ENCODE measurements around the gene MACF1. TPM values are rescaled to one million over a fixed set of nuclear protein-coding genes. Genes with fewer than 3 reads are reported as not detected.

Gene MACF1
- total RNA-seq, 1 donor = 352 TPM

DNA sequence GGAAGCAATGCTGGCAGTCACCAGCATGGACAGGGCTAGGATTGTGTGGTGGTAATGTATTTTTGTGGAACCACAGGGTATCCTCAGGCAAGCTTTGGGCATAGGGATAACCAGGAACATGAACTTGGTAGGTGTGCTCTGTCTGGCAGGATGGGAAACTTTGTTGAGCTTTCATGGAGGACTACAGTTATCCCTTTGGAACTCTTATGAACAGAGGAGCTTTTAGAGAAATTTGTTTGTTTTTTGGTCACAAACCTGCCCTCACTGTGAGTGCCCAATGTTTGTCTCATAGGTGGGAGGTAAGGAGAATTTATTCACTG, 54.4 kb downstream of the MACF1 start:
- DNase-seq (ENCODE audit: low read depth in 2 of 3, low spot score in 2 of 3) = no peak

DNA sequence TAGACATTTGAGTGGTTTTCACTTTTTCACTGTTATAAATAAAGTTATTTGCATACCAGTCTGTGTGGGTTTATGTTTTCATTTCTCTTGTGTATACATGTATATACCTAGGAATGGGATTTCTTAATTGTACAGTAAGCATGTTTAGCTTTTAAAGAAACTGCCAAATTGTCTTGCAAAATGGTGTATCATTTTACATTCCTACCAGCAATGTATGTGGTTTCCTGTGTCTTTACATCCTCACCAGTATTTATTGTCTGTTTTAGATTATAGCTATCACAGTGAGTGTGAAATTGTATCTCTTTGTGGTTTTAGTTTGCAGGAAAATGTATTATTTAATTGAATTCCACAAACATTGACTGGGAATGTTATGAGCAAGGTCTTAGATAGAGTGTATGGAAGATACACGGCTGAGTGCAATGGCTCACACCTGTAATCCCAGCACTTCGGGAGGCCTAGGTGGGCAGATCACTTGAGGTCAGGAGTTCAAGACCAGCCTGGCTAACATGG, 57.3 kb downstream of the MACF1 start:
- no peak for DNase-seq (ENCODE audit: low read depth in 2 of 3, low spot score in 2 of 3)

DNA sequence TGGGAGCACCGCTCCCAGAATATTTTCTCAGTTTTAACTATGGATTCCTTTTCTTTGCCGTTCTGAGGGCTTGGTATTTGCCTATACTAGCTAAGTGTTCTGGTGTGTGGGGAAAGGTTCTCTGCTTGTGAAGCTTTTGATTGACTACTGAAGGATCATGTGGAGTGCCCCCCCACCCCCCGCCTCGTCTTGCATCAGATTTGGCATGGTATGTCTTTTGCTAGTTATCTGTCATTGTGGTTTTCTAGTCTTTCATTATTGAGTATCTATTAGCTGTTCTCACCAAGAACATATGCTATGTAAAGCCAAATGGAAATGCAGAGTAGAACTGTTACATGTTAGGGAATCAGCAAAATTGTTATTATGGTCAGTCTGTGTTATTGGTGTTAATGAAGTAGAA, 58.3 kb downstream of the MACF1 start:
- no peak for DNase-seq (ENCODE audit: low read depth in 2 of 3, low spot score in 2 of 3)

GRCh38 chr1:39266269-39266668, 61.8 kb downstream of the MACF1 start:
- DNase-seq (ENCODE audit: low read depth in 2 of 3, low spot score in 2 of 3) = peak in 2 of 3 donors; percentile 47 to 54

- no peak for DNase-seq (ENCODE audit: low read depth in 2 of 3, low spot score in 2 of 3)
These were observed 62.3 kb downstream of the MACF1 start for GRCh38 chr1:39266792-39267191.

DNA sequence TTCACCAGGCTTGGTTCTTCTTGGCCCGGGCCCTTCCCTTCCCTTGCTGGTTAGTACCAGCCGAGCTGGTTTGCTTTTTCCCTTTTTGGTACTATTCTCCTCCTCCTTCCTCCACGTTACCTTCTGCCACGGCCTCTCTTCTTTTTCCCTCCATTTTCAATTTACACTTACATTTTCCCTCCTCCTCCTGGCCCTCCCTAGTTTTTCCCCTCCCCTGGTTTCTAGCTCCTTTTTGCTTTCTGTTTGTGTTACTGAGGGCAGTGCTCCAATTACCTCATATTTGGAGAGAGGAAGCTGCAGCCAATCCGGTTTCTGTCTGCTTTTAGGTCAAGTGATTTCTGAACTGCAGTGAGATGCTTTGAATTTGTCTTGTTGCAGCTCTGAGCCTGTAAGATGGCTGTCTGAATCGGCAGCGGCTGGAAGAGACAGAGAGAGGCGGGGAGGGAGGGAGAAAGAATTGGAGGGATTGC, 63.7 kb downstream of the MACF1 start:
- peak in 2 of 3 donors; percentile 36 to 57 for DNase-seq (ENCODE audit: low read depth in 2 of 3, low spot score in 2 of 3)

DNA sequence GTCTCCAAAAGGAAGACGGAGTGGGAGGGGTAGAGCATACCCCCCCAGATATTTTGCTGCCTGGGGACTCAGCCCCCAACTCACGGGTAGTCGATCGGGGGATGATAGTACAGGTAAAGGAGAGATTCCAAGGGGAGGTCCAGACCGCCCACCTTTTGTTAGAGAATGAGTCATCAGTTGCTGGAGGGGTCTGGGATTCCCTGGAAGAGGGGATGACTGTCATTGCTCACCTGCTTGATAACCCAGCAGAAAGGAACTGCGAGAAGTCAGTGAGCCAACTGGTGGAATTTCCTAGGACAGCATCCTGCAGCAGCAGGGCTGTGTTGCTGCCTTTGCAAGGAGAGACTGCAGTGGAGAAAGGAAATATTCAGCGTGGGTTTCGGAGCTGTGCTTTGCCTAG, 64.4 kb downstream of the MACF1 start:
- no peak for DNase-seq (ENCODE audit: low read depth in 2 of 3, low spot score in 2 of 3)

DNA sequence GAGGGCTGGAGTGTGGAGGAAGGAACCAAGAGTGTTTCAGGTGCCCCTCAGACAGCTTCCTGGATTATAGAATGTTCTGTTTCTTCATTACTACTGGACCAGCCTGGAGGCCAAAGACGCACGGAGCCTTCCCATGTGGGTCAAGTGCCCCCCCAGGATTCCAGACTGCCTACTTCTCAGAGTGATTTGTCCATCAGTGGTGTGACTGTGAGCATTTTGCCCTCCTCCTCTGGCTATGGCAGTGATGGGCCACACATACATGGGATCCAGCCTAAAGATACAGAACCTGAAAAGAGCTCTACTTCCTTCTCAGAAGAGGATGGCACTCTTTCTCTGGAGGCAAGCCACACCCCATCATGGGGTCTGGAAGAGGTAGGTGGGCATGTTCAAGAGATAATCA, 64.9 kb downstream of the MACF1 start:
- no peak for DNase-seq (ENCODE audit: low read depth in 2 of 3, low spot score in 2 of 3)

DNA sequence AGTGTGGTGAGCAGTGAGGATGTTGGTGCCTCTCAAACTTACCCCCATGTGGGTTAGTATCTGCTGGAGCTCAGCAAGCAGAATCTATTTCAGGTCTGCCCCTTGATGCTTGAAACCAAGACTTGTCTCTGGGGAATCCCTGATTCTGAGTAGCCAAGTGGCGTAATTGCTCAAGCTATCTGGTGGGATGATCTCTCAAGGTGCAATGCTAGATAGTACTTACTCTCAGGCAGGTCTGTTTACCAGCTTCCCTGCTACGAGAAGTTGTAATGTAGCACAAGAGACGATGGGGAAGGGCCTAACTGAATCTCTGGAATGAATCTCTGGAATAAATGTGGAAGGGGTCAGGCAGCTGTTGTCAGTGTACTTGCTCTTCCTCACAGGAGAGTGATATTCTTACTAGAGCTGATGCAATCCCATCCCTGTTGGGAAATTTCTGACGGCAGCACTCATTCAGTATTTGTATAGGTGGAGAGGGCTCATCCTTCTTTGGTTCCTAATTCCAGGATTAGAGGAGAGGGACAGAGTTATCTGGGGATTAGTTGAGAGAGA, 65.4 kb downstream of the MACF1 start:
- peak in 1 of 3 donors; percentile 17 for DNase-seq (ENCODE audit: low read depth in 2 of 3, low spot score in 2 of 3)

- no peak for DNase-seq (ENCODE audit: low read depth in 2 of 3, low spot score in 2 of 3)
These were observed 65.9 kb downstream of the MACF1 start for GRCh38 chr1:39270368-39270767.

- DNase-seq (ENCODE audit: low read depth in 2 of 3, low spot score in 2 of 3) = no peak
These were observed 67.7 kb downstream of the MACF1 start for GRCh38 chr1:39272027-39272797.

DNA sequence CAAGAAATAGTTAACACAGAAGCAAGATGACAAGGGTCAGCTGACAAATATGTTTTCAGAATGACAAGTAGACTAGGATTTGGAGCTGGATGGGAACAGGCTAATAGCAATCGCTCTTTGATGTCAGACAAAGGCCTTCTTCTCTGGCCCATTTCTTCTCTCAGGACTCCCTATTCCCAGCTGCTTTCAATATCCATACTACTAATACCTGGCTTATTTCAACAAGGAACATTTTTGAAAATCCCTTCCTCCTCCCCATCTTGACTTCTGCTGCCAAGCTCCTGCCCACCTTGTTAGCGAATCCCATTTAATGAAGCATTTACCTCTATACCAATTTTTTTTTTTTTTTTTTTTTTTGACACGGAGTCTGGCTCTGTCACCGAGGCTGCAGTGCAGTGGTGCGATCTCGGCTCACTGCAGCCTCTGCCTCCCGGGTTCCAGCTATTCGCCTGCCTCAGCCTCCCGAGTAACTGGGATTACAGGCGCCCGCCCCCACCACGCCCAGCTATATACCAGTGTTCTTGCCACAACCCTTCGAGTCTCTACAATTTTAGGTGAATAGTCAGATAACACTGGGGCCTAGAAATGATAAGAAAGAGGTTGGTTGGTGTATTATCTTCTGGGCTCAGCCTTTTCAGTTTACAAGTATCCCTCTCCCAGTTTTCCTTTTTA, 68.4 kb downstream of the MACF1 start:
- DNase-seq (ENCODE audit: low read depth in 2 of 3, low spot score in 2 of 3) = no peak

- no peak for DNase-seq (ENCODE audit: low read depth in 2 of 3, low spot score in 2 of 3)
These were observed 71.5 kb downstream of the MACF1 start for GRCh38 chr1:39275836-39276507.

DNA sequence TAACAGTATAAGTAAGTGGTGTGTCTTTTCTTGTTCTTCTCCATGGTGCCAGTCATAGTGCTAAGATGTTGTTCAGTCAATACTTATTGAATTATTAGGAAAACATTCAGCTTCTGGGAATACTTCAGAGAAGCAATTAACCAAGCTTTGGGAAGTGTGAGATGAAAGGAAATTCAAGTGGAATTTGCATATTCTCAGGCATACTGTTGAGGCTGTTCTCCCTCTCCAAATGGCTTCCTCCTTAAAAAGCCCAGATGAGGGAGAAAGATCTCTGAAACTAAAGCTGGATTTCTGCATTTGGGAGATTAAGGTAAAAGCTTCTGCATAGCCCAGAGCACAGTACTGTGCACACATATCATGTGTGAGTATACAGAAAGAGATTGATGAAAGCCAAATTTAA, 73.4 kb downstream of the MACF1 start:
- no peak for DNase-seq (ENCODE audit: low read depth in 2 of 3, low spot score in 2 of 3)

GRCh38 chr1:39282537-39283216, 78.2 kb downstream of the MACF1 start:
- no peak for DNase-seq (ENCODE audit: low read depth in 2 of 3, low spot score in 2 of 3)

GRCh38 chr1:39283858-39284257, 79.4 kb downstream of the MACF1 start:
- no peak for DNase-seq (ENCODE audit: low read depth in 2 of 3, low spot score in 2 of 3)

DNA sequence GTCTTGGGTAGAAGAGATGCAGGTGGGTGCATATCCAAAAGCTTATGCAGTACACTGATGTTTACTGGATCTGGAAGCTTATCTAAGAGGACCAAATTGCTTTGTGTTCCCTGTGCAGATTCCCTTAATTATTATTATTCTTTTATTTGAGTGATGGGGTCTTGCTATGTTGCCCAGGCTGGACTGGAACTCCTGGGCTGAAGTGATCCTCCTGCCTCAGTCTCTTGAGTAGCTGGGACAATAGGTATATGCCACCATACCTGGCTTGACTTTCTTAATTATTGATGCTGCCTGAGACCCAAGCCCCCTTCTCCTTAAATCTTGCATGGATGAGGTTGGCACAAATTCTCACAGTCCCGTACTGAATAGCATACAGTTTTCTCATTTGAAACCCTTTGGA, 83.0 kb downstream of the MACF1 start:
- DNase-seq (ENCODE audit: low read depth in 2 of 3, low spot score in 2 of 3) = no peak

GRCh38 chr1:39288735-39289465, 84.4 kb downstream of the MACF1 start:
- no peak for DNase-seq (ENCODE audit: low read depth in 2 of 3, low spot score in 2 of 3)

- no peak for DNase-seq (ENCODE audit: low read depth in 2 of 3, low spot score in 2 of 3)
These were observed 87.9 kb downstream of the MACF1 start for GRCh38 chr1:39292401-39292800.

Data from hematopoietic multipotent progenitor cell (in vitro differentiated cells).